WTC11 (cell line): ENCODE measurements around the gene UQCR11. TPM values are rescaled to one million over a fixed set of nuclear protein-coding genes. Genes with fewer than 3 reads are reported as not detected.

Experiments used
- ATAC-seq: fragments of 200-7000 bp; cut with Tn5 transposase; 2 replicates; pipeline ENCODE4 v1.10.0; 2021; ENCODE audit warnings: mild to moderate bottlenecking, moderate library complexity
- CTCF ChIA-PET: fragments of 300-600 bp; sonication (Branson Sonifier 250); formaldehyde crosslinking; loops from one replicate; lab custom pipeline; 2021; ENCODE audit warnings: antibody characterized with exemption; lab: Charles Lee
- POLR2A ChIA-PET: fragments of 350-600 bp; sonication (Branson Sonifier 250); formaldehyde crosslinking; loops from one replicate; lab custom pipeline; 2021; ENCODE audit warnings: antibody characterized with exemption; lab: Charles Lee
- DNase-seq: peaks from one replicate; pipeline ENCODE4 v3.0.0; 2021; ENCODE audit warnings: low spot score
- H3K27ac Mint-ChIP-seq: 2 replicates; pipeline ENCODE4 v1.8.0; 2021; ENCODE audit warnings: mixed read lengths
- H3K27me3 Mint-ChIP-seq: 2 replicates; pipeline ENCODE4 v1.8.0; 2021; ENCODE audit warnings: low read depth, mild to moderate bottlenecking, moderate library complexity, mixed read lengths
- H3K36me3 Mint-ChIP-seq: 2 replicates; pipeline ENCODE4 v1.8.0; 2021; ENCODE audit warnings: mixed read lengths
- H3K4me1 Mint-ChIP-seq: 2 replicates; pipeline ENCODE4 v1.8.0; 2022; ENCODE audit warnings: mixed read lengths
- H3K4me3 Mint-ChIP-seq: 2 replicates; pipeline ENCODE4 v1.8.0; 2021; ENCODE audit warnings: mild to moderate bottlenecking, moderate library complexity, mixed read lengths
- H3K9me3 Mint-ChIP-seq: 2 replicates; pipeline ENCODE4 v1.8.0; 2021; ENCODE audit warnings: mixed read lengths
- ESRRA ChIP-seq: sonication (generic); formaldehyde crosslinking; IDR thresholded peaks from 2 replicates; pipeline ENCODE4 v1.8.1; 2022; ENCODE audit warnings: mild to moderate bottlenecking, missing genetic modification reagents, borderline replicate concordance
- ETV6 ChIP-seq: sonication (generic); formaldehyde crosslinking; IDR thresholded peaks from 2 replicates; pipeline ENCODE4 v1.8.1; 2022; ENCODE audit warnings: mild to moderate bottlenecking, missing genetic modification reagents
- FOXK1 ChIP-seq: sonication (generic); formaldehyde crosslinking; IDR thresholded peaks from 2 replicates; pipeline ENCODE4 v1.8.0; 2022; ENCODE audit warnings: mild to moderate bottlenecking, moderate library complexity, missing genetic modification reagents
- FOXP1 ChIP-seq: sonication (generic); formaldehyde crosslinking; IDR thresholded peaks from 2 replicates; pipeline ENCODE4 v1.8.0; 2022; ENCODE audit warnings: missing genetic modification reagents, mild to moderate bottlenecking, moderate library complexity, borderline replicate concordance
- GRHL2 ChIP-seq: fragments of 250-450 bp; sonication (Bioruptor Pico); IDR thresholded peaks from 2 replicates; pipeline ENCODE4 v1.8.0; 2022; ENCODE audit warnings: mild to moderate bottlenecking, moderate library complexity; ENCODE audit not compliant: insufficient replicate concordance, severe bottlenecking
- GTF2I ChIP-seq: fragments of 250-450 bp; sonication (Bioruptor Pico); conservative IDR thresholded peaks from 2 replicates; pipeline ENCODE4 v1.4.0; 2021; ENCODE audit warnings: mild to moderate bottlenecking
- IRF2 ChIP-seq: sonication (generic); formaldehyde crosslinking; IDR thresholded peaks from 2 replicates; pipeline ENCODE4 v1.8.0; 2022; ENCODE audit warnings: low read depth, missing genetic modification reagents, borderline replicate concordance
- MXD4 ChIP-seq: fragments of 250-450 bp; sonication (Bioruptor Pico); IDR thresholded peaks from 2 replicates; pipeline ENCODE4 v1.8.0; 2021; ENCODE audit warnings: mild to moderate bottlenecking, moderate library complexity, borderline replicate concordance
- MYBL2 ChIP-seq: sonication (generic); formaldehyde crosslinking; IDR thresholded peaks from 2 replicates; pipeline ENCODE4 v1.8.1; 2023; ENCODE audit warnings: mild to moderate bottlenecking, moderate library complexity, missing genetic modification reagents
- NFATC4 ChIP-seq: fragments of 250-450 bp; sonication (Bioruptor Pico); IDR thresholded peaks from 2 replicates; pipeline ENCODE4 v1.9.0; 2021; ENCODE audit warnings: mild to moderate bottlenecking
- NR2C2 ChIP-seq: sonication (generic); formaldehyde crosslinking; IDR thresholded peaks from 2 replicates; pipeline ENCODE4 v1.8.0; 2022; ENCODE audit warnings: mild to moderate bottlenecking, missing genetic modification reagents
- RORB ChIP-seq: fragments of 250-450 bp; sonication (Bioruptor Pico); IDR thresholded peaks from 2 replicates; pipeline ENCODE4 v1.9.0; 2021; ENCODE audit warnings: mild to moderate bottlenecking
- SMAD3 ChIP-seq: sonication (generic); formaldehyde crosslinking; IDR thresholded peaks from 2 replicates; pipeline ENCODE4 v1.8.0; 2022; ENCODE audit warnings: missing genetic modification reagents, mild to moderate bottlenecking, borderline replicate concordance
- ZBTB21 ChIP-seq: sonication (generic); formaldehyde crosslinking; IDR thresholded peaks from 2 replicates; pipeline ENCODE4 v1.8.1; 2023; ENCODE audit warnings: mild to moderate bottlenecking, missing genetic modification reagents, borderline replicate concordance
- ZNF121 ChIP-seq: sonication (generic); formaldehyde crosslinking; IDR thresholded peaks from 2 replicates; pipeline ENCODE4 v1.8.0; 2023; ENCODE audit warnings: missing genetic modification reagents
- ZNF416 ChIP-seq: fragments of 250-450 bp; sonication (Bioruptor Pico); IDR thresholded peaks from 2 replicates; pipeline ENCODE4 v1.9.0; 2021; ENCODE audit warnings: mild to moderate bottlenecking, inconsistent platforms
- ZNF423 ChIP-seq: fragments of 250-450 bp; sonication (Bioruptor Pico); IDR thresholded peaks from 2 replicates; pipeline ENCODE4 v2.1.2; 2022; ENCODE audit warnings: mild to moderate bottlenecking, moderate library complexity
- total RNA-seq: library from RNA; stranded (reverse); gene quantifications from 3 replicates; pipeline ENCODE4 v1.2.3, GENCODE V29; 2021
- TF ChIP-seq, protein P1 (sequence below): sonication (generic); formaldehyde crosslinking; IDR thresholded peaks from 2 replicates; pipeline ENCODE4 v1.8.1; 2022; ENCODE audit warnings: mild to moderate bottlenecking, moderate library complexity, missing genetic modification reagents
- TF ChIP-seq, protein P2 (sequence below): sonication (generic); formaldehyde crosslinking; IDR thresholded peaks from 2 replicates; pipeline ENCODE4 v1.8.0; 2022; ENCODE audit warnings: mild to moderate bottlenecking, missing genetic modification reagents
- TF ChIP-seq, protein P3 (sequence below): fragments of 200-600 bp; IDR thresholded peaks from 2 replicates; pipeline ENCODE4 v1.8.0; 2022; ENCODE audit warnings: antibody characterized with exemption
- TF ChIP-seq, protein P4 (sequence below): sonication (generic); formaldehyde crosslinking; IDR thresholded peaks from 2 replicates; pipeline ENCODE4 v1.8.1; 2023; ENCODE audit warnings: mild to moderate bottlenecking, missing genetic modification reagents
- TF ChIP-seq, protein P5 (sequence below): fragments of 250-450 bp; sonication (Bioruptor Pico); IDR thresholded peaks from 2 replicates; pipeline ENCODE4 v1.9.0; 2021; ENCODE audit warnings: mild to moderate bottlenecking
- TF ChIP-seq, protein P6 (sequence below): sonication (generic); formaldehyde crosslinking; conservative IDR thresholded peaks from 2 replicates; pipeline ENCODE4 v1.8.1; 2023; ENCODE audit warnings: mild to moderate bottlenecking, low read depth, missing genetic modification reagents, moderate library complexity

Gene UQCR11
- total RNA-seq, 1 experiment from 2014 or later, result 198 TPM

DNA sequence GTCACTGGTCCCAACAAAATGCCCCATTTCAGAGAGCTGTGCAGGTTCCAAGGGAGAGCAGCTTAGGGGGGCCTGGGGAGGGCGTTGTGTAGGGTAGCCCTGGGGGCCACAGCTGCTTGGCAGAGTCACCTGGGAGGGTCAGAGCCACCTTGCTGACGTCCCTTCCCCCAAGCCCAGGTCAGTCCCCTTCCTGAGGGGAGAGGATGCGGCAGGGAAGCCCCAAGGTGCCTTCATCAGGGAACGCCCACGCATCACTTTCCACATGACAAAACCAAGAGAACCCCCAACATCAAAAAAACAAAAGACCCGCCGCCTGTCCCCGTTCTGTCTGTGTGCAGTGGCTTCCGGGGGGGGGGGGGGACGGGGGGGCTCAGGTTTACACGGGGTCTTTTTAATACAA lies 5.3 kb upstream of the UQCR11 start:
- TF ChIP-seq NFATC4 (CRISPR knock-in tag) (no peak), SMAD3 (CRISPR knock-in tag) (no peak), GTF2I (CRISPR knock-in tag) (no peak), ZNF423 (CRISPR knock-in tag) (no peak)
- Mint-ChIP-seq H3K36me3 (peaks cover 35% of the 10 kb centered on the region), H3K4me1 (peaks cover 4% of the 10 kb centered on the region; the same call in 1 of the 2 replicates), H3K4me3 (no peak overlapping the region), H3K9me3 (no peaks in the 10 kb centered on the region), H3K27me3 (no peaks in the 10 kb centered on the region), H3K27ac (no peak overlapping the region)
- POLR2A ChIA-PET, result no interaction called here
- CTCF ChIA-PET, result no interaction called here
- ATAC-seq, result no peak
- no peak for DNase-seq

DNA sequence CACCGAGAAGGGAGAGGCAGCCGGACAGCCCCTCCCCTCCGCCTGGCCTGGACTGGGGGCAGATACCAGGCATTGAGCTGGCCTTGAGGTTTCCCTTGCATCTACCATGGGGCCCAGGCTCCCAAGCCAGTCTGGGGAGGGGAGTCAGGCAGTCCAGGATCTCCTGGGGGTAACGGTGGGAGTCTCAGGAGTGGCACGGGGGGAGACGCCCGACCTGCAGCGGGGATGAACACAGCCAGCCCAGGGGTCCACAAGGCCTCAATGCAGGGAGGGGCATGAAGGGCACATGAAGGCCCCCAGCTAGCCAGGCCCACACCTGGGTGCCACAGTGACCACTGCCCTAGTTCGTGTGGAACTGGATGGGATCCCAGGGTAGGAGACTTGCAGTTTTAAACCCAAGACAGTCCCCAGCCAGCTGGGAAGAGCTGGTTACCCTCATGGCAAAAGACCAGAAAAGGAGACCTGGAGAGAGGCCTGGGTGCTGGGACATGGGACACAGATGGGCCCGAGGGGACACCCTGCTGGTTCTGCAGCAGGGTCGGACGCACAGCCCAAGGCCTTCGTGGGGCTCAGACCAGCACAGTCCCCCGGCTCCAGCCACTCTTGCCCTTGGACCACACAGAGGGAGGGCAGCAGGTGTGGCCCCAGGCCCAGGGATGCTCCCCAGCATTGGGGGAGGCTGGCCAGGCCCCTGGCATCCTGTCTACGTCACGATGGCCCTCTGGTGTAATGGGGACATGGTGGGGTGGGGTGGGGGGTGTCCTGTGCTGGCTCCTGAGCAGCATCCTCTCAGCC lies 4.6 kb upstream of the UQCR11 start:
- Mint-ChIP-seq H3K27me3 (no peaks in the 10 kb centered on the region), H3K9me3 (no peaks in the 10 kb centered on the region), H3K27ac (0 out of 2 replicates have a peak overlapping the region, but pooled peaks have one; percentile 32), H3K36me3 (peaks cover 31% of the 10 kb centered on the region), H3K4me3 (no peak overlapping the region), H3K4me1 (peaks cover 4% of the 10 kb centered on the region; the same call in 1 of the 2 replicates)
- TF ChIP-seq ETV6 (CRISPR knock-in tag), result no peak
- TF ChIP-seq, protein P1, sequence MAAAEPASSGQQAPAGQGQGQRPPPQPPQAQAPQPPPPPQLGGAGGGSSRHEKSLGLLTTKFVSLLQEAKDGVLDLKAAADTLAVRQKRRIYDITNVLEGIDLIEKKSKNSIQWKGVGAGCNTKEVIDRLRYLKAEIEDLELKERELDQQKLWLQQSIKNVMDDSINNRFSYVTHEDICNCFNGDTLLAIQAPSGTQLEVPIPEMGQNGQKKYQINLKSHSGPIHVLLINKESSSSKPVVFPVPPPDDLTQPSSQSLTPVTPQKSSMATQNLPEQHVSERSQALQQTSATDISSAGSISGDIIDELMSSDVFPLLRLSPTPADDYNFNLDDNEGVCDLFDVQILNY, result no peak
- no peak for TF ChIP-seq ZNF121
- no peak for TF ChIP-seq GRHL2 (CRISPR knock-in tag)
- ChIA-PET POLR2A (no interaction called here), CTCF (interaction anchor here (1.0 to 2.5 kb wide), 3 partner anchors 15 to 216 kb away, joined by 3 to 7 read pairs (median 3); no protein-coding TSS in a partner anchor)
- ATAC-seq (no peak), DNase-seq (no peak)

DNA sequence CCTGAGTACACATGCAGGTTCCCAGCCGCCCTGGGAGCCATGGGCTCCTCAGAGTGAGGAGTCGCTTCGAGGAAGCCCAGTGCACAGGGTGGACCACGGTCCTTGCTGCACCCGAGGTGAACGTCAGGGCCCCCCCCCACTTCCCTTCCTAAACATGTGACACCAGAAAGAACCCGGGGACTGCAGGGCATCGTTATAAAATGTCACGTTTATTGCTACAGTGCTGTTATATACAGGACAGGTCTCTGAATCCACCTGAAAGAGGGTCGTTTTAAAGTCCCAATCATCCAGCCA lies 3.8 kb upstream of the UQCR11 start:
- Mint-ChIP-seq H3K4me1 (peaks cover 9% of the 10 kb centered on the region; the same call in 1 of the 2 replicates), H3K36me3 (peaks cover 22% of the 10 kb centered on the region), H3K9me3 (no peaks in the 10 kb centered on the region), H3K4me3 (no peak overlapping the region), H3K27ac (no peak overlapping the region), H3K27me3 (no peaks in the 10 kb centered on the region)
- no peak for ATAC-seq
- DNase-seq, result no peak
- ChIA-PET POLR2A (no interaction called here), CTCF (interaction anchor here (1.0 to 2.5 kb wide), 3 partner anchors 16 to 217 kb away, joined by 3 to 7 read pairs (median 3); no protein-coding TSS in a partner anchor)
- no peak for TF ChIP-seq MYBL2 (CRISPR knock-in tag)
- TF ChIP-seq, protein P2, sequence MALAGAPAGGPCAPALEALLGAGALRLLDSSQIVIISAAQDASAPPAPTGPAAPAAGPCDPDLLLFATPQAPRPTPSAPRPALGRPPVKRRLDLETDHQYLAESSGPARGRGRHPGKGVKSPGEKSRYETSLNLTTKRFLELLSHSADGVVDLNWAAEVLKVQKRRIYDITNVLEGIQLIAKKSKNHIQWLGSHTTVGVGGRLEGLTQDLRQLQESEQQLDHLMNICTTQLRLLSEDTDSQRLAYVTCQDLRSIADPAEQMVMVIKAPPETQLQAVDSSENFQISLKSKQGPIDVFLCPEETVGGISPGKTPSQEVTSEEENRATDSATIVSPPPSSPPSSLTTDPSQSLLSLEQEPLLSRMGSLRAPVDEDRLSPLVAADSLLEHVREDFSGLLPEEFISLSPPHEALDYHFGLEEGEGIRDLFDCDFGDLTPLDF (CRISPR knock-in tag), result no peak
- no peak for TF ChIP-seq MXD4 (CRISPR knock-in tag)
- TF ChIP-seq, protein P3, sequence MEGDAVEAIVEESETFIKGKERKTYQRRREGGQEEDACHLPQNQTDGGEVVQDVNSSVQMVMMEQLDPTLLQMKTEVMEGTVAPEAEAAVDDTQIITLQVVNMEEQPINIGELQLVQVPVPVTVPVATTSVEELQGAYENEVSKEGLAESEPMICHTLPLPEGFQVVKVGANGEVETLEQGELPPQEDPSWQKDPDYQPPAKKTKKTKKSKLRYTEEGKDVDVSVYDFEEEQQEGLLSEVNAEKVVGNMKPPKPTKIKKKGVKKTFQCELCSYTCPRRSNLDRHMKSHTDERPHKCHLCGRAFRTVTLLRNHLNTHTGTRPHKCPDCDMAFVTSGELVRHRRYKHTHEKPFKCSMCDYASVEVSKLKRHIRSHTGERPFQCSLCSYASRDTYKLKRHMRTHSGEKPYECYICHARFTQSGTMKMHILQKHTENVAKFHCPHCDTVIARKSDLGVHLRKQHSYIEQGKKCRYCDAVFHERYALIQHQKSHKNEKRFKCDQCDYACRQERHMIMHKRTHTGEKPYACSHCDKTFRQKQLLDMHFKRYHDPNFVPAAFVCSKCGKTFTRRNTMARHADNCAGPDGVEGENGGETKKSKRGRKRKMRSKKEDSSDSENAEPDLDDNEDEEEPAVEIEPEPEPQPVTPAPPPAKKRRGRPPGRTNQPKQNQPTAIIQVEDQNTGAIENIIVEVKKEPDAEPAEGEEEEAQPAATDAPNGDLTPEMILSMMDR, result no peak
- TF ChIP-seq NR2C2, result no peak
- TF ChIP-seq, protein P4, sequence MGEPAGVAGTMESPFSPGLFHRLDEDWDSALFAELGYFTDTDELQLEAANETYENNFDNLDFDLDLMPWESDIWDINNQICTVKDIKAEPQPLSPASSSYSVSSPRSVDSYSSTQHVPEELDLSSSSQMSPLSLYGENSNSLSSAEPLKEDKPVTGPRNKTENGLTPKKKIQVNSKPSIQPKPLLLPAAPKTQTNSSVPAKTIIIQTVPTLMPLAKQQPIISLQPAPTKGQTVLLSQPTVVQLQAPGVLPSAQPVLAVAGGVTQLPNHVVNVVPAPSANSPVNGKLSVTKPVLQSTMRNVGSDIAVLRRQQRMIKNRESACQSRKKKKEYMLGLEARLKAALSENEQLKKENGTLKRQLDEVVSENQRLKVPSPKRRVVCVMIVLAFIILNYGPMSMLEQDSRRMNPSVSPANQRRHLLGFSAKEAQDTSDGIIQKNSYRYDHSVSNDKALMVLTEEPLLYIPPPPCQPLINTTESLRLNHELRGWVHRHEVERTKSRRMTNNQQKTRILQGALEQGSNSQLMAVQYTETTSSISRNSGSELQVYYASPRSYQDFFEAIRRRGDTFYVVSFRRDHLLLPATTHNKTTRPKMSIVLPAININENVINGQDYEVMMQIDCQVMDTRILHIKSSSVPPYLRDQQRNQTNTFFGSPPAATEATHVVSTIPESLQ (CRISPR knock-in tag), result no peak
- TF ChIP-seq FOXK1, result no peak
- no peak for TF ChIP-seq IRF2 (CRISPR knock-in tag)
- no peak for TF ChIP-seq RORB (CRISPR knock-in tag)
- TF ChIP-seq ZNF423 (CRISPR knock-in tag), result no peak
- no peak for TF ChIP-seq GRHL2 (CRISPR knock-in tag)
- TF ChIP-seq, protein P5, sequence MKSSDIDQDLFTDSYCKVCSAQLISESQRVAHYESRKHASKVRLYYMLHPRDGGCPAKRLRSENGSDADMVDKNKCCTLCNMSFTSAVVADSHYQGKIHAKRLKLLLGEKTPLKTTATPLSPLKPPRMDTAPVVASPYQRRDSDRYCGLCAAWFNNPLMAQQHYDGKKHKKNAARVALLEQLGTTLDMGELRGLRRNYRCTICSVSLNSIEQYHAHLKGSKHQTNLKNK (CRISPR knock-in tag), result no peak
- TF ChIP-seq, protein P6, sequence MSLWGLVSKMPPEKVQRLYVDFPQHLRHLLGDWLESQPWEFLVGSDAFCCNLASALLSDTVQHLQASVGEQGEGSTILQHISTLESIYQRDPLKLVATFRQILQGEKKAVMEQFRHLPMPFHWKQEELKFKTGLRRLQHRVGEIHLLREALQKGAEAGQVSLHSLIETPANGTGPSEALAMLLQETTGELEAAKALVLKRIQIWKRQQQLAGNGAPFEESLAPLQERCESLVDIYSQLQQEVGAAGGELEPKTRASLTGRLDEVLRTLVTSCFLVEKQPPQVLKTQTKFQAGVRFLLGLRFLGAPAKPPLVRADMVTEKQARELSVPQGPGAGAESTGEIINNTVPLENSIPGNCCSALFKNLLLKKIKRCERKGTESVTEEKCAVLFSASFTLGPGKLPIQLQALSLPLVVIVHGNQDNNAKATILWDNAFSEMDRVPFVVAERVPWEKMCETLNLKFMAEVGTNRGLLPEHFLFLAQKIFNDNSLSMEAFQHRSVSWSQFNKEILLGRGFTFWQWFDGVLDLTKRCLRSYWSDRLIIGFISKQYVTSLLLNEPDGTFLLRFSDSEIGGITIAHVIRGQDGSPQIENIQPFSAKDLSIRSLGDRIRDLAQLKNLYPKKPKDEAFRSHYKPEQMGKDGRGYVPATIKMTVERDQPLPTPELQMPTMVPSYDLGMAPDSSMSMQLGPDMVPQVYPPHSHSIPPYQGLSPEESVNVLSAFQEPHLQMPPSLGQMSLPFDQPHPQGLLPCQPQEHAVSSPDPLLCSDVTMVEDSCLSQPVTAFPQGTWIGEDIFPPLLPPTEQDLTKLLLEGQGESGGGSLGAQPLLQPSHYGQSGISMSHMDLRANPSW (CRISPR knock-in tag), result no peak
- no peak for TF ChIP-seq ZNF416 (CRISPR knock-in tag)
- TF ChIP-seq ESRRA (CRISPR knock-in tag), result no peak
- TF ChIP-seq ZBTB21 (CRISPR knock-in tag), result no peak
- TF ChIP-seq FOXP1 (CRISPR knock-in tag), result no peak
